Gastrocnemius medialis (tissue), 4 donors: Measurements from ENCODE around the gene DAGLA. TPM values are rescaled to one million over a fixed set of nuclear protein-coding genes. Genes with fewer than 3 reads are reported as not detected.

Source experiments
- ATAC-seq, 2 donors: fragments of 150-250 bp; one replicate each; pipeline ENCODE4 v1.9.1; 2016
- DNase-seq, 2 donors: peaks; one replicate each; pipeline ENCODE4 v3.0.0-alpha.2; 2019
- H3K27ac ChIP-seq, 4 donors: fragments of 200-600 bp; sonication (generic); 1 replicate in 1 of 4; 2 replicates in 3 of 4; pipeline ENCODE4 v1.5.1; 2016 to 2018; ENCODE audit warnings: mild to moderate bottlenecking in 2 of 4, moderate library complexity in 1 of 4
- H3K27me3 ChIP-seq, 3 donors: fragments of 200-600 bp; sonication (generic) in 2 of 3; 1 replicate in 1 of 3; 2 replicates in 2 of 3; pipeline versions ENCODE4 v1.5.1 to v1.6.0; 2016 to 2019; ENCODE audit warnings: mild to moderate bottlenecking in 1 of 3, moderate library complexity in 1 of 3
- H3K36me3 ChIP-seq, 2 donors: fragments of 200-600 bp; sonication (generic) in 1 of 2; one replicate each; pipeline ENCODE4 v1.5.1; 2017 to 2018
- H3K4me1 ChIP-seq, 2 donors: fragments of 200-600 bp; sonication (generic) in 1 of 2; one replicate each; pipeline ENCODE4 v1.5.1; 2016 to 2017; ENCODE audit warnings: mild to moderate bottlenecking in 2 of 2
- H3K4me3 ChIP-seq, 4 donors: fragments of 200-600 bp; sonication (generic) in 3 of 4; 1 replicate in 1 of 4; 2 replicates in 3 of 4; pipeline ENCODE4 v1.5.1; 2016 to 2019; ENCODE audit warnings: mild to moderate bottlenecking in 2 of 4
- H3K9me3 ChIP-seq, 3 donors: fragments of 200-600 bp; sonication (generic) in 2 of 3; 1 replicate in 1 of 3; 2 replicates in 2 of 3; pipeline ENCODE4 v1.5.1; 2016 to 2019
- CTCF ChIP-seq, 5 experiments: fragments of 450-650 bp in 3 of 5; fragments of 200-600 bp in 2 of 5; sonication (generic) in 2 of 5; IDR thresholded peaks in 4 of 5; conservative IDR thresholded peaks in 1 of 5; 1 replicate in 4 of 5; 2 replicates in 1 of 5; pipeline ENCODE4 v1.5.1; 2016 to 2019; ENCODE audit warnings: antibody characterized with exemption in 5 of 5, mild to moderate bottlenecking in 3 of 5, moderate library complexity in 3 of 5
- POLR2A ChIP-seq, 2 donors: fragments of 450-650 bp; IDR thresholded peaks; one replicate each; pipeline ENCODE4 v1.6.1; 2017; ENCODE audit warnings: antibody characterized with exemption in 2 of 2, mild to moderate bottlenecking in 2 of 2, moderate library complexity in 2 of 2
- in situ Hi-C, 4 donors: fragments of 200-750 bp; cut with MboI; loops; one replicate each; pipeline versions ENCODE4 v1.15.0 to v1.8.0; 2017; ENCODE audit warnings: low sequenced_read_pairs in 4 of 4
- intact Hi-C: fragments of 100-400 bp; cut with DNase I; formaldehyde crosslinking; loops from one replicate; pipeline ENCODE4 v1.15.1; 2023; ENCODE audit warnings: low total_unique reads
- total RNA-seq, 4 donors: library from RNA; depleted of rRNA; stranded (reverse); fragments of >200 nt; gene quantifications; one replicate each; pipeline versions ENCODE4 v1.1.0 to v1.2.3, GENCODE V29; 2016

Gene DAGLA
- total RNA-seq, 4 donors from 2014 or later, result 0.58 to 5.5 (median 2.9) TPM

GRCh38 chr11:61727401-61727811, 47.2 kb downstream of the DAGLA start:
- DNase-seq, result no peak
- Histone ChIP-seq H3K27me3 (no peaks in the 10 kb centered on the region), H3K4me3 (no peak overlapping the region), H3K36me3 (no peaks in the 10 kb centered on the region), H3K9me3 (no peaks in the 10 kb centered on the region), H3K27ac (no peak overlapping the region), H3K4me1 (peaks cover 7 to 8% of the 10 kb centered on the region in 2 donors)
- ATAC-seq, result no peak
- in situ Hi-C loops, result no loop called here
- intact Hi-C loops, result no loop called here
- TF ChIP-seq CTCF (IDR thresholded peaks at IDR 0.05 in 4 of 5, conservative IDR thresholded peaks at IDR 0.05 in 1 of 5) (no peak), POLR2A (IDR thresholded peaks at IDR 0.05) (no peak)

GRCh38 chr11:61728066-61728939, 48.1 kb downstream of the DAGLA start:
- TF ChIP-seq CTCF (IDR thresholded peaks at IDR 0.05 in 4 of 5, conservative IDR thresholded peaks at IDR 0.05 in 1 of 5) (no peak), POLR2A (IDR thresholded peaks at IDR 0.05) (no peak)
- peaks cover 12 to 16% of the 10 kb centered on the region in 2 donors for H3K4me1 ChIP-seq
- no peaks in the 10 kb centered on the region for H3K36me3 ChIP-seq
- in situ Hi-C loops (no loop called here), intact Hi-C loops (no loop called here)
- no peak overlapping the region for H3K27ac ChIP-seq
- H3K9me3 ChIP-seq, result no peaks in the 10 kb centered on the region
- H3K27me3 ChIP-seq, result no peaks in the 10 kb centered on the region
- H3K4me3 ChIP-seq, result no peak overlapping the region
- DNase-seq (no peak), ATAC-seq (no peak)

- no peak for TF ChIP-seq POLR2A (IDR thresholded peaks at IDR 0.05)
- no peak for TF ChIP-seq CTCF (IDR thresholded peaks at IDR 0.05 in 4 of 5, conservative IDR thresholded peaks at IDR 0.05 in 1 of 5)
- H3K4me1 ChIP-seq, result peaks cover 12 to 16% of the 10 kb centered on the region in 2 donors
- no peak overlapping the region for H3K27ac ChIP-seq
- no peaks in the 10 kb centered on the region for H3K9me3 ChIP-seq
- ATAC-seq (no peak), DNase-seq (no peak)
- in situ Hi-C loops, result no loop called here
- H3K36me3 ChIP-seq, result no peaks in the 10 kb centered on the region
- no peak overlapping the region for H3K4me3 ChIP-seq
- no peaks in the 10 kb centered on the region for H3K27me3 ChIP-seq
- intact Hi-C loops, result no loop called here
These were observed 48.7 kb downstream of the DAGLA start for GRCh38 chr11:61728940-61729219.

GRCh38 chr11:61730240-61730994, 50.2 kb downstream of the DAGLA start:
- no peaks in the 10 kb centered on the region for H3K36me3 ChIP-seq
- peaks cover 12 to 16% of the 10 kb centered on the region in 2 donors for H3K4me1 ChIP-seq
- intact Hi-C loops (loop anchor here (5.0 kb wide), 2 partner anchors 33 to 253 kb away; no protein-coding TSS in a partner anchor), in situ Hi-C loops (loop anchor here (5.0 to 10.0 kb wide), 3 partner anchors 48 to 56 kb away; partner anchors contain the start of gene DAGLA (in 1 of the 4))
- ATAC-seq (no peak), DNase-seq (no peak)
- H3K27ac ChIP-seq, result no peak overlapping the region
- no peak overlapping the region for H3K4me3 ChIP-seq
- H3K9me3 ChIP-seq, result no peaks in the 10 kb centered on the region
- TF ChIP-seq POLR2A (IDR thresholded peaks at IDR 0.05) (no peak), CTCF (IDR thresholded peaks at IDR 0.05 in 4 of 5, conservative IDR thresholded peaks at IDR 0.05 in 1 of 5) (no peak)
- H3K27me3 ChIP-seq, result no peaks in the 10 kb centered on the region
